Astrocyte of the spinal cord (primary cell): Measurements from ENCODE around the gene RPL19.

Experiments used
- DNase-seq: peaks from one replicate; pipeline ENCODE4 v3.0.0; 2011; ENCODE audit warnings: low read depth, low spot score
- H3K4me3 ChIP-seq: 2 replicates; pipeline ENCODE4 v1.5.1; 2011; ENCODE audit warnings: low read depth, mild to moderate bottlenecking, low read length, moderate library complexity
- in situ Hi-C: cut with HindIII; loops from 2 replicates; pipeline ENCODE4 v1.10.0; 2017; ENCODE audit warnings: low sequenced_read_pairs
- TF ChIP-seq, protein P1 (sequence below): IDR thresholded peaks from 2 replicates; pipeline ENCODE4 v1.5.1; 2012; ENCODE audit warnings: low read depth, mild to moderate bottlenecking, low read length, inconsistent platforms

RPL19 gene

DNA sequence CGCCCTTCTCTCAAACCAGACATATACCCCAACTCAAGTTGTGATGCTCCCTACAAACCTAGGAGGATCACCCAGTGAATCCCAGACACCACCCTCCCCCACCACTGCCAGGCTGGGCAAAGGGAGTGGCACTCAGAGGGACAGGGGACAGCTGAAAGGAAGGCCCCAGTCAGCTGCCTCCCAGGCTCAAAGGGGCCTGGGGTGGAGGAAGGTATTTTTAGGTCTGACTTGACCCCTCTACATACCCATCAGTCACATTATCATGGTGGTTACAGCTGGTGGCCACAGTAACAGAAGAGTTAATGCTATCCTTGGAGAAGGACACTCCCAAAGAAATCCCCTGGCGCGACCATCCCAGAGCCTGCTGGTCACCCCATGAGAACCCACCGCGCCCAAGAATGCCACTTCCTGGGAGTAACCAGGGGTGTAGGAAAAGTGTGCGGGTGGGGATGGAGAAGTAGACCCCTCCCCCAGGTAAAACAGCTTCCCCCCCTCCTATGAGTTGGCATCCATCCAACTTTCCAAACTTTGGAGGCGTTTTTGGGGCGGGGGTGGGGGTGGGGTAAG is 3.8 kb upstream of the RPL19 start:
- in situ Hi-C loops, result no loop called here
- peak overlapping the region; percentile 77 for H3K4me3 ChIP-seq
- TF ChIP-seq, protein P1, sequence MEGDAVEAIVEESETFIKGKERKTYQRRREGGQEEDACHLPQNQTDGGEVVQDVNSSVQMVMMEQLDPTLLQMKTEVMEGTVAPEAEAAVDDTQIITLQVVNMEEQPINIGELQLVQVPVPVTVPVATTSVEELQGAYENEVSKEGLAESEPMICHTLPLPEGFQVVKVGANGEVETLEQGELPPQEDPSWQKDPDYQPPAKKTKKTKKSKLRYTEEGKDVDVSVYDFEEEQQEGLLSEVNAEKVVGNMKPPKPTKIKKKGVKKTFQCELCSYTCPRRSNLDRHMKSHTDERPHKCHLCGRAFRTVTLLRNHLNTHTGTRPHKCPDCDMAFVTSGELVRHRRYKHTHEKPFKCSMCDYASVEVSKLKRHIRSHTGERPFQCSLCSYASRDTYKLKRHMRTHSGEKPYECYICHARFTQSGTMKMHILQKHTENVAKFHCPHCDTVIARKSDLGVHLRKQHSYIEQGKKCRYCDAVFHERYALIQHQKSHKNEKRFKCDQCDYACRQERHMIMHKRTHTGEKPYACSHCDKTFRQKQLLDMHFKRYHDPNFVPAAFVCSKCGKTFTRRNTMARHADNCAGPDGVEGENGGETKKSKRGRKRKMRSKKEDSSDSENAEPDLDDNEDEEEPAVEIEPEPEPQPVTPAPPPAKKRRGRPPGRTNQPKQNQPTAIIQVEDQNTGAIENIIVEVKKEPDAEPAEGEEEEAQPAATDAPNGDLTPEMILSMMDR, result no peak
- no peak for DNase-seq

DNA sequence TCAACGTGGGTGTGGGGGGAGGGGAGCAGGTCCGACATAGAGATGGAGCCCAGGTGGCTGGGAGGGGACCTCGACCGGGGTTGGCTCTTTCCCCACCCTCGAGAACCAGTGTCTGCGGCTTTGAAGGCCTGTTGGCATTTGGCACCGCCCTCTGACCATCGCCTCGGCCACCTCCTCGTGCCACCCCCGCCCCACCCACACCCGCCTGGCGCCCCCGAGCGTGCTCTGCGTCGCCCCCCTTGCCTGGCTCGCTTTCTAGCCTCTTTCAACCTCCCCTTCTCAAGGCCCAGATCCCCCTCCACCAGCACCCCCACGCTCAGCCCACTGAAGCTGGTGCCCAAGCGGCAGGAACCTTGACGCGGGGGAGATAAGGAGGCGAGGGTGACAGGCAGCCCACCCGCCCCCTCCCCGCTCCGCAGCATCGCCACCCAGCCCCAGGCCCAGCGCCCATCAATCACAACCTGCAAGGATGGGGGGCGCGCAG is 3.2 kb upstream of the RPL19 start:
- peak overlapping the region; percentile 77 for H3K4me3 ChIP-seq
- TF ChIP-seq, protein P1, result no peak
- in situ Hi-C loops, result no loop called here
- no peak for DNase-seq

DNA sequence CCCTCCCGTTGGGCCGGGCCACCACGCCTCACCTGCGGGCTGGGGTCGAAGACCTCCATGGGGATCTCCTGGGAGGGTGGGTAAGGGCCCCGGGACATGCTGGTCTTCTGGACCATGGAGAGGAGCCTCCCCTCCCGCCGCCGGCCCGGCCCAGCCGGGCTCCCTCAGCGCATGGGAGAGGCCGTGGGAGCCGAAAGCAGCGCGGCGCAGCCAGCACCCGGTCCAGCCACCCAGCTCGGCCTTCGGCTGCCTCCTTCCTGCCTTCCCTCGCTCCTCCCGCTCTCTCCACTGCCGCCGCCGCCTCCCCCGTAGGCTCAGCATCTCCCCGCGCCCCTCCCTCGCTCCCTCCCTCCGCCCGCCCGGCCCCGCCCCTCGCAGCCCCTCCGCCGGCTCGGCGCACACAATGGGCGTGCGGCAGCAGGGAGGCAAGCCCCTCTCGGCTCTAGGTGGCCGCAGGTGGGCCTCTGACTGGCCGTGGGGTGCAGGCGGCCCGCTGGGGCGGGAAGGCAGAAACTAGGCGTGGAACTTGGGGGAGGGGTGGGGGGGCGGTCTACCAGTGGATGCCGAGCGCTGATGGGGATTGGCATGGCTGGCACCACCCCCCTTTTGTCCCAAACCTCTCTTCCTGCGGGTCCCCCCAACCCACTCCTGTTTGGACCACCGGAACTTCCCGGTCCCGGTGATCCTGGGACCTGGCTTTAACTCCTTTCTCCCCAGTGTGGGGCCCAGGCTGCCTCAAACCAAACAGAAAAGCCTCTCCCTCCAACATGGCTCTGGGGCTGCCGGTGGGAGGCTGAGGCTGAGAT is 2.5 kb upstream of the RPL19 start, which contains the start of gene CACNB1:
Gene CACNB1, minus strand, starts transcription at position 290 of the 806 bp plus-strand sequence. Its CDS starts 174 bp downstream, at position 116.
- TF ChIP-seq, protein P1, result no peak
- peak; percentile 75 for DNase-seq
- in situ Hi-C loops, result no loop called here
- peak within 1 kb of the TSS; percentile 77 for H3K4me3 ChIP-seq

DNA sequence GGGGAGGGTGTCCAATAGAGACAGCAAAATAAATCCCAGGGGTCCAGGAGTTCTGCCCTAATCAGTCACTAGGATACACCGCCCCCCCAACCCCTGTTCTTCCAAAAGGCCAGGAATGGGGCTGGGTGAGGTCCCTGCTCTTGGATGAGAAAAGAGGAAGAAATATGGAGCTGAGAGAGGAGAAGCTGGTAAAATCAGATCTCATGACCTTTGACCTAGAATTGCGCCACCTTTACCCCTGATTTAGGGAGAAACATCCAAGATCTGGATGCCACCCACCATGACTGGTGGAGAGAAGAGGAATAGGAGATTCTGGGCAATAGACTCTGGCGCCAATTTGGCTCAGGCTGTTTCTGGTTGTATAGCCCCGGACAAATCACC is 1.9 kb upstream of the RPL19 start:
- in situ Hi-C loops, result no loop called here
- DNase-seq, result no peak
- TF ChIP-seq, protein P1, result no peak
- H3K4me3 ChIP-seq, result peak overlapping the region; percentile 77

- DNase-seq, result peak; percentile 93
- H3K4me3 ChIP-seq, result peak overlapping the region; percentile 98
- in situ Hi-C loops, result no loop called here
- TF ChIP-seq, protein P1, result no peak
Measured at GRCh38 chr17:39199820-39200069, 338 bp upstream of the RPL19 start.

- peak overlapping the region; percentile 98 for H3K4me3 ChIP-seq
- in situ Hi-C loops, result no loop called here
- DNase-seq, result no peak
- TF ChIP-seq, protein P1, result no peak
Measured at GRCh38 chr17:39200957-39201510, 951 bp downstream of the RPL19 start.
